HG02884 (cell line): ENCODE data around the gene ARHGEF40.

Experiments
- ATAC-seq: cut with Tn5 transposase; IDR thresholded peaks from one replicate; pipeline ENCODE4 v1.9.1; 2021; ENCODE audit warnings: mild to moderate bottlenecking, moderate library complexity; ENCODE audit not compliant: unreplicated experiment

Gene ARHGEF40

DNA sequence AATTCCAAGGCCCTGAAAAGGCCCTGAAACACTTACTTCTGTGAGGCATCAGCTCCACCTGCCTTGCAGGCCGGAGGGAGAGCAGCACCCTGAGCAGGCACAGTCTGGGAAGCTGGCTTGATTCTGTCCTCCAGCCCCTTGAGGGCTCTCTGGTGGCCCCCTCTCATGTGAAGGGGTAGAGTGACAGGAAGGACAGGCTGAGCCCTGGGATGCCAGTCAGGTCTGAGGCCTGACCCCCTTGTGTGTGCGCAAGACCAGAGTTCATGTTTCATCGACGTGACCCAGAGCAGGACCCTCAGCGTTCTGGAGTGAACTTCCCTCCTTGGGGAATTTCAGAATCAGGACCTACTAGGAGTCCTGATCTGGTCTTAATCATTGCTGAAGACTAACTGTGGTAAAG, 11.2 kb upstream of the ARHGEF40 start:
- no peak for ATAC-seq

DNA sequence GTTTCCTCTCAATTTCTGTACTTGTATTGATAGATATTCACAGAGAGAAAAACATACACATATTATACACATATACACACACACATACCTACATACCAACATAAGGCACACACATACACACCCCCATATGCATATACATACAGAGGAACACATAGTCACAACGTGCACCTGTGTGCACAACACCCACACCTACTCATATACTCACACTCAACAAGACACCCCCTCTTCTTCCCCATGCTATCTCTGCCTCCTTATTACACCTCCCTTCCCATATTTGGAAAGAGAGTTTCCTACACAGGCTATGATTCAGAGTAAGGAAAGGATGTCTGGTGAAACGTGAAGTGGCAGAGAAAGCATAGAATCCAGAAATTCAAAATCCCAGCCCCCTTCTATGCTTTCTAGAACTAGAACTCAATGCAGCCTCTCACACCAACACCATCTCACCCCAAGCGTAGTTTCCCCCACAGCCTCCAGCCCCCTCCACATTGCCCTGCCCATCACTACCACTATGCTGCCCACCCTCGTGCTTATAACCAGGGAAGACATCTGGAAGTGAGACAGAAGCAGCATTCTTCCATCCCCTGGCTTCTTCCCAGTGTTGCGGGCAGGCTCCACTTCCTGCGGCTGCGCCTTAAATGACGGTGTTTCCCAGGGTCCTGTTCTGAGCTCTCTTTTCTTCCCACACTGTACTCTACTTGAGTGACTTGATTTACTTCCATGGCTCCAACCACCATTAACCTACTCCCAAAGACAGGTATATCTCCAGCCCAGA, 10.1 kb upstream of the ARHGEF40 start:
- ATAC-seq = no peak

DNA sequence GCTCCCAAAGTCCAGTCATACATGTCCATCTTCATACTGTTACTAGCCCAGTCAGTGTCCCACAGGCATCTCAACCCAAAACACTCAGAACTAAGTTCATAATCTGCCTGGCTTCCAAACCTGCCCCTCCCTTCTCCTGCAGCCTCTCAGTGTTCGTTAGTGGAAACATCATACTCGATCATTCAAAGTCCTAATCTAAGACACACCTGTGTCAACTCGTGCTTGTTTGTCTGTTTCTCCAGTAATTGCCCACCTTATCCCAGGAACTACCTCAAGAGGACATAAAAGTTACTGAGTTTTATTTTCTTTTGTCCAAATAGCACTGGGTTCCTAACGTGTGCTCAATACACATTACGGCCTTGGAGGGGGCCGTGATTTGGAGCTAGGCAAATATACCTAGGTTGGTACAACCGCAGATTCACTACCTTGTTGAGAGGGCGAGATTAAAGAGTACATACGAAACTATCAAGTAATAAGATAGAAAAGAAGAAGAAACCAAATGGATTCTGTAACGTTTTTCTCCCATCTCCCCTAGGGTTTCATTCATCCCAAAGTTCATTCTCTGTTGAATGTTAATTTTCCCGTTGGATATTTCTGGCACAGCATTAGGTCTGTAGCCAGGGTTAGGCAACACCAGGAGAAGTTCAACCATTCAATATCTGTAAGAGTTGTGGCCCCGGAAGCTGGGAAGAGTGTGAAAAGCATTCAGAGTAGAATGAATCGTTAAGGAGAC, 9.3 kb upstream of the ARHGEF40 start:
- no peak for ATAC-seq

DNA sequence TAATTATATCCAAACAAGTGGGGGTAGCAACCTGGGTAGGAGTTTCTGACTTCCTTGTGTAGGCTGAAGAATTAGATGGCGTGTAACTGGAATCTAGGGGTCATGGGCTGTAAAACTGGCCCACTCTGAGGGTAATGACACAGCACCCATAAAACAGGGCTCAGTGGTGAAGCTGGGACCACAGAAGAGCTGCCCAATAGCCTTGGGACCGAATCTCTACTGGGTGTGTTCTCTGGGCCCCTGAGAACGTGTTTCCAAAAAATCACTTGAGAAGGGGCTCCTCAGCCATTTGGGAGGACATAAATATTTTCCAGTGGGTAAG, 8.8 kb upstream of the ARHGEF40 start:
- ATAC-seq = no peak

DNA sequence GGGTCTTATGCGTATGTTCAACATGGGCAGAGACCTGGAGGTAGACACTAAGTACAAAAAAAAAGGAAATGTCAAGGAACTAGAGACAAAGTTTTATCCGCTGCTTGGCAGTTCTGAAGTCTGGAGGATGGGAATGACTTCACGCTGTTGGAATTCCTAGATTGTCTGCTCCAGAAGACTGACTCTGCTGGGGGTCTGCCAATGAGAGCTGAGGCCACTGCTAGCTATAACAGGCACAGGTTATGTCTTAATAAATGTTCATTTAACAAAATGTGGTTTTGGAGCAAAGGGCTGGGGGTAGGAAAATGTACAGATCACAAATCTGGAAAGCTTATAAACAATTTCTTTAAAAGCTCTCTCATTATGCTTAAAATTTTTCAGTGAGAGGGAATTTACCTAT, 6.6 kb upstream of the ARHGEF40 start:
- no peak for ATAC-seq

DNA sequence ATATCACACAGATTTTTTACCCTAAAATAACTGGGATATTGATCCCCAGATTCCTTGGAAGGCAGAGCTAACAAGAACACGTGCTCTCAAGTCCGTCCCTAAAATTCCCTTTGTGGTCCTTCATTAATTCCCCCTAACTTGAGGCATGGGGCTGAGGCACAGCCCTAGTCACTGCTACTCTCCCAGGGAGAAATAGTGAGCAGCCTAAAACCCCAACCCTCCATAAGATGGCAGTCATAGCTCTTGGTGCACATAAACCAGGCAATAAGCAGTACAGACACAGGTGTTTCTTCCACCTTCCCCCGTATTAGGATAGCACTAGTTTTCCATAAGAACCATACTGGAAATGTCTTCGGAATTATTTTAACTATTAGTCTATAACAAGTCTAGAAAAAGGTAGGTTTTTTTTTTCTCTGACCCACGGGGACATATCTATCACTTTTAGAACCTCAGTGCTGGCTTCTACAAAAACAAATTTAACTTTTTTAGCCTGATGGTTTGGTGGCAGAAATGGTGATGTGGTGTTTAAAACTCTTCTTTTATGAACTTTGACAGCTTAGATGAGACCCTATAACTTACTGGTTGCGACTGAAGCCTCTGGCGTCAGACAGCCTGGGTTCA, 3.1 kb upstream of the ARHGEF40 start:
- ATAC-seq = no peak

DNA sequence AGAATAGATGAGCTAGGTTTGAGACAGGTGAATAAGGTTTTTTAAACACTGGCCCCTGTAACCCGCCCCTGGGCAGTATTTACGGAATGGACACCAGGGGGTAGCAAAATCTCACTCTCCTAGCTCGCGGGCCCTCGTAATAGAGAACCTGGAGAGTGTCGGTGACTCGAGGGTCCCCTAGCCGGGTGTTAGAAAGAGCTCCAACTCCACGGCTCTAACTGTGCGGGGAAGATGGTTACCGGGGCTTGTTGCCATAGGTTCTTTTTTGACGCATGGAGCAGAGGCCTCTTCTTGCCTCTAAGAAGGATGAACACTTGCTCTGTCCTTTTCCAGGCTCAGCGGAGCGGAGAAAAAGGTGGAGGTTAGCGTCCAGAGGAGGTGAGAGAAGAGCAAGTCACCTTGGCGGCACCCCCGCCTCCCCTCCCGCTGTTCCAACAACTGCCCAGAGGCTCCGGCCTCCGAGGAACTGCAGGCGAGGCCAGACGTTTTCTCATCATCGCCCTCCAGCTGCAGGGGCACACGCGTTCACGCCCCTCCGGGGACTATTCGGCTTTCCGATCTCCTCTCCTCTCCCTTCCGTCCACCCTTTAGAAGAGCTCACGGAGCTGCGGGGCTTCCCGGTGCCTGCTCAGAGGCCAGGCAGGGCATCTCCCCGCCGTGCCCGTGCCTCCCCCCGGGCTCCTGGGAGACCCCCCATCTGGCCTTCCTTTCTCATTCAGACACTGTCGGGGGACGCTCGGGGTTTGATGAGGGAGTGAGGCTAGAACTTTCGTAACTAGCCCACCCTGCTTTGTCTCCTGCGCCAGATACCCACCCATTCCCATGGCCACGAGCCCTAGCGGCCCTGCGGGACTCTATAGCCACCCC, 1.4 kb upstream of the ARHGEF40 start:
- ATAC-seq = no peak

DNA sequence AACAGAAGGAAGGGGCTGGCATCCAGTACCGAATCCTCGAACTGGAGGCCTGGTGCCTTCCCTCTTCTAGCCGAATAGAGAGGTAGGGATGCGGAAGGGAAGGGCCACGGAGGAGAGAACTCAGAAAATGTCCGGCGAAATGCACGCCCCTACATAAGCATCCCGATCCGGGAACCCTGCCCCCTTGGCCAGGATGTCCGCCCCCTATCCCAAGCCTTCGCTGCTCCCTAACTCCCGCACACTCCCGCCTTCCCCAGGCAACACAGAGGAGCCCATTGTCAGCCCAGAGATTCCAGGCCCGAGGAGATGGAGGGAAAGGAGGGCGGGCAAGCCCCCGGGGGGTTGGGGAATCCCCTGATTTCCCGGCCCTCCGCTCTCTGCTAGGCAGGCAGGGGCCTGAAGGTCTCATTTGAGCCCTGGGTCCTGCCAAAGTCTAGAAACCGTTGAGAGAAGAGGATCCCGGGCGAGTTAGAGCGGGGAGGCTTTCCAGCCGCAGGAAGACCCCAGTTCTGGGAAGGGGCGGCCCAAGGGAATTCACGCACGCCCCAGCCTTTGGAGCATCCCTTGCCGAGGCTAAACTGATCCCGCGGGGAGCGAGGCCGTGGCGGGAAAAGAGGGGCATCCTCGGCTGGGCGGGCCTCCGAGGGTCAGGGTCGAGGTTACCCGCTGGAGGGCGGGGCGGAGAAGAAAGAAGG, 569 bp upstream of the ARHGEF40 start:
- no peak for ATAC-seq

DNA sequence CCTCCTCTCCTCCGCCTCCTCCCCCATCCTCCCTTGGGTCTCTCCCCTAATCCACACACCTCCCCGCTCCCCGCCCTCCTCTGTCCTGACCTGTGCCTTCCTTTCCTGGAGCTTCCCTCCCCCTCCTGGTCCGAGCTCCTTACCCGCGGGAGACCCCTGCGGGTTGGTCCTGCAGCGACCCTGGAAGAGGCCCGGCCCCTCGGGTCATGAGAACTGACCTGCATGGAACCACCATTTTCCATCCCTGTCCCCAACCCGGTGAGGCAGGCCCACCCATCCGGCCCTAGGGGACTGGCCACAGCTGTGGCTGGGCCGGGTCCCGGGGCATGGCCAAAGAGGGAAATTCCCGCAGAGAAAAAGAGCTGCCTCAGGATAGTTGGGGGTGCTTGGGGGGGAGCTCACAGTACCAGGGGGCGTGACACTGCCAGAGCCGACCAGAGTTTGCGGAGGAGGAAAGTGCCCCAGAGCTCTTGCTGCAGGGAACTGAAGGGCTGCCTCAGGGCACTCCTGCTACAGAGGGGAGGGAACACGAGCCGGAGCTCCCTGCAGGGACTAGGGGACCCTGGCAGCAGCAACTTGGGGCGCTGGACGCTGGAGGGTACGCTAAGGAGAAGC, 613 bp downstream of the ARHGEF40 start:
- ATAC-seq = no peak

DNA sequence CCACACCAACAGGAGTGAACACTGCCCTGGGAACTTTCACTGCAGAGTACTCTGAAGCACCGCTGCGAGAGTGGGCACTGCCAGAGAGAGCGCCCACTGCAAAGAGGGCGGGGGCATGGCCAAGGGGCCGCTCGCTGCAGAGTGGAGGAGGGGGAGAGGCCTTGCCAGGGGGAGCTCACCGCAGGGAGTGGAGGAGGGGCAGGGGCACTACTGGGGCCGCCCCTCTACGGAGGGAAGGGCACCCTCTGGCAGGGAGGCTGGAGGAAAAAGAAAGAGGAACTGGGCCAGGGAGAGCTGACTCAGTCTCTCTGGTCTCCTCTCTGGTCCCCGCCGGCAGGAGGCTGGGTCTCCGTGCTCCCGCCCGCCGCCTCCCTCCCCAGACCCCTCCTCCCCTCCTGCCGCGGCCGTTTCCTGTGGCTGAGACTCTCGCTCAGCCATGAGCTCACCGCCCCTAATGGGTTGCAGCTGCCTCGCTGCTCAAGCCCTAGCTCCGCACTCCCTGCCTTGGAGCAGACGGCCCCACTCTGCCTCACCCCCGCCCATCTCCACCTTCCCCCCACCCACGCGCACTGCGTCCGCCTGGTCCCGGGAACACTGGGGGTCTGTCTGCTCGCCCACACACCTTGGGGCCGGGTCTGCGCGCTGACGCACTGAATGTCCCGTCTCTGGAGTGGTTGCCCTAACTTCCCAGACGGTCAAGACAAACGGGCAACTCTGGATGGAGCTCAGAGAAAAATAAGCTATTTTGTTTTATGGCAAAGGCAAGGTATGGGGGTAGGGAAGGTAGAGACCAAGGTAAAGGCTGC, 1.3 kb downstream of the ARHGEF40 start:
- peak; percentile 58 for ATAC-seq

DNA sequence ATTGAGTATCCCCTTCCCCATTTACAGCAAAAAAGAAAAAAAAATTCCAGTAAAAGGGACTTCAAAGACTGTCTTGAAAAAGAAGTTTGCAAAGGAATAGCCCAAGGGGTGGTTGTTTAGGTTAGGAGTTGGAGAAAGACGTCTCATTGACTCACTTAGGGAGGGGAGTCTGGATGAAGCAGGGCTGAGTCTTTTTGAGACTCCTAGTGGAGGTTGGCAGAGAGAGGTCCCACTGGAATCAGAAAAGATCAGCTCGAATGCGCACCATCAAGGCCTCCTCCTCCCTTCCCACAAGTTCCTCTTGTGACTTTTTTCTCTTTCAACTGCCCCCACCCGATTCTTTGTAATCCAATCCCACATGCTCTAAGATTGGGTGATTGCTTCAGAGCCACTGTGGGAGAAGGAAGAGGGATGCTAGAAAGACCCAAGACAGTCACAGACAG, 1.9 kb downstream of the ARHGEF40 start:
- no peak for ATAC-seq

DNA sequence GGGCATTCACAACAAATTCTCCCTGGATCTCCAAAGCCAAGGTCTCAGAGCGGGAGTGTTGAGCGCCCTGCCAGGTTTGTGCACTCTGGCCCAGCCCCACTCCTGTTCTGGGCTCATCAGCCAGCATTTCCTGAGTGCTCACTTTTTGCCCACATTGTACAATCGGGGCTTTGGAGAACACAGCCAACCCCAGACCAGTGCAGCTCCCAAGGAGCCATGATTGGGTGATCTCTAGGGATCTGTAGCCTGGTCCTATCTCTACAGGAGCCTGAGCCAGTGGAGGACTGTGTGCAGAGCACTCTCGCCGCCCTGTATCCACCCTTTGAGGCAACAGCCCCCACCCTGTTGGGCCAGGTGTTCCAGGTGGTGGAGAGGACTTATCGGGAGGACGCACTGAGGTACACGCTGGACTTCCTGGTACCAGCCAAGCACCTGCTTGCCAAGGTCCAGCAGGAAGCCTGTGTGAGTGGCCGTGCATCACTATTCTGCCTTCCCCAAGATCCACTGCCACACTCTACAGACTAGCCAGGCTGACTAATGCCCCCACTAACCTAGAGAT, 2.8 kb downstream of the ARHGEF40 start:
- ATAC-seq = no peak

DNA sequence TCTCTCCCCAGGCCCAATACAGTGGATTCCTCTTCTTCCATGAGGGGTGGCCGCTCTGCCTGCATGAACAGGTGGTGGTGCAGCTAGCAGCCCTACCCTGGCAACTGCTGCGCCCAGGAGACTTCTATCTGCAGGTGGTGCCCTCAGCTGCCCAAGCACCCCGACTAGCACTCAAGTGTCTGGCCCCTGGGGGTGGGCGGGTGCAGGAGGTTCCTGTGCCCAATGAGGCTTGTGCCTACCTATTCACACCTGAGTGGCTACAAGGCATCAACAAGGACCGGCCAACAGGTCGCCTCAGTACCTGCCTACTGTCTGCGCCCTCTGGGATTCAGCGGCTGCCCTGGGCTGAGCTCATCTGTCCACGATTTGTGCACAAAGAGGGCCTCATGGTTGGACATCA, 3.8 kb downstream of the ARHGEF40 start:
- no peak for ATAC-seq

DNA sequence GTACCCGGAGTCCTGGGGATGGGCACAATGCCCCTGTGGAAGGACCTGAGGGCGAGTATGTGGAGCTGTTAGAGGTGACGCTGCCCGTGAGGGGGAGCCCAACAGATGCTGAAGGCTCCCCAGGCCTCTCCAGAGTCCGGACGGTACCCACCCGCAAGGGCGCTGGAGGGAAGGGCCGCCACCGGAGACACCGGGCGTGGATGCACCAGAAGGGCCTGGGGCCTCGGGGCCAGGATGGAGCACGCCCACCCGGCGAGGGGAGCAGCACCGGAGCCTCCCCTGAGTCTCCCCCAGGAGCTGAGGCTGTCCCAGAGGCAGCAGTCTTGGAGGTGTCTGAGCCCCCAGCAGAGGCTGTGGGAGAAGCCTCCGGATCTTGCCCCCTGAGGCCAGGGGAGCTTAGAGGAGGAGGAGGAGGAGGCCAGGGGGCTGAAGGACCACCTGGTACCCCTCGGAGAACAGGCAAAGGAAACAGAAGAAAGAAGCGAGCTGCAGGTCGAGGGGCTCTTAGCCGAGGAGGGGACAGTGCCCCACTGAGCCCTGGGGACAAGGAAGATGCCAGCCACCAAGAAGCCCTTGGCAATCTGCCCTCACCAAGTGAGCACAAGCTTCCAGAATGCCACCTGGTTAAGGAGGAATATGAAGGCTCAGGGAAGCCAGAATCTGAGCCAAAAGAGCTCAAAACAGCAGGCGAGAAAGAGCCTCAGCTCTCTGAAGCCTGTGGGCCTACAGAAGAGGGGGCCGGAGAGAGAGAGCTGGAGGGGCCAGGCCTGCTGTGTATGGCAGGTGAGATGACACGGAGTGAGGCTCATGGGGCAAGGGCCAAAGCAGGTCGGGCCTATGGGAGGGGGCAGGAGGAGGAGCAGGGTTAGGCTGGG, 4.5 kb downstream of the ARHGEF40 start:
- ATAC-seq = no peak

DNA sequence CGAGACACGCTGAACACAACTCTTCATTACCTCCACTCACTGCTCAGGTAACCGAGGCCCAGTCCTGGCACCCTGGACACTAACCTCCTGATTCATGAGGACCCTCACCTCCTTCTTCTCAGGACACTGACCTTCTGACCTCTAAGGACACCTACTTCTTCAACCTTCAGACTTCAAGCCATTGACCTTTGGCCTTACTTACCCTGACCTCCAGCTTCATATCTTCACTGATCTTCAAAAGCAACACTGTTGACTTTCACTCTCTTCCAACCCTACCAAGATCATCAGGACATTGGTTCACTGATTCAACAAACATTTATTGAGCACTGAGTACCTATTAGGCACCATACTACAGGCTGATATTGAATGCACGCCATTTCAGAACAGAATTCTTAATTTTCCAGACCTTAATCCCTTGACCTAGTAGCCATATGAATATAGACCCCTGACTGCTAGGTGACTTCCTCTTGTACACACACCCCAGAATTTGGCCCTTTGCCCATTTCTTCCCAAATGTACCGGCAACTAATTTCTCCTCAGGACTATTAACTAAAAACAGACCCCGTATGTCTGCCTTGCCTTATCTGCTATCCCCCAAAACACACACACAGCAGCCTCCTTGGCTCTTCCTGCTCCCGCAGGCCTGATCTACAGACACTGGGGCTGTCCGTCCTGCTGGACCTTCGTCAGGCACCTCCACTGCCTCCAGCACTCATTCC, 5.8 kb downstream of the ARHGEF40 start:
- ATAC-seq = no peak

DNA sequence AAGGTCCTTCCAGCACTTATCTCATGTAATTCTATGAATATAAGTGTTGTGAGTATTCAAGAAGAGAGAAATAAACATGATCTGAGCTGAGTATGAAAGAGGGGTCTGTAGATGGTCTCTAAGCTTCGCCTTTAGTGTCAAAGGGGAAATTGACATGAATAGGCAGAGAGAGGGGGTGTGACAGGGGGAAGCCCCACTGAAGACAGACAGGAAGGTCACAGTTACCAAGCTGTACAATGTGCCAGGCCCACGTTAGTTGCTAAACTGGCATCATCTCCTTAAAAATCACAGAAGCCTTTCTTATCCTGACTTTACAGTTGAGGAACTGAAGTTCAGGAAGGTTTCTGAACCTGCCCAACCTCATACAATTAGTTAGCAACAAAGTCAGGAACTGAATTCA, 7.6 kb downstream of the ARHGEF40 start:
- ATAC-seq = no peak

DNA sequence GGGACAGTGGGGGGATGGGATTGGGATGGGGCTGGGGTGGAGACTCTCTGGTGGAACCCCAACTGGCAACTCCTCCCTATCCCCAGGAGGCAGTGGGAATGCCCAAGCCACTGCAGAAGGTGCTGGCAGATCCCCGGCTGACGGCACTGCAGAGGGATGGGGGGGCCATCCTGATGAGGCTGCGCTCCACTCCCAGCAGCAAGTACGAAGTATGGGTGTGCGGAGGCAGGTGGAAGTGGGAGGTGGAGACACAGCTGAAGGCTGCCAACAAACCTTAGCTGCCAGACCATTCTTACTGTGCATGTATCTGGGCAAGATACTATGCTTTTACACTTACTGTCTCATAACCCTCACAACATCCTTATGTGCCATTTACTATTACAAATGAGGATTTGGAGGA, 8.2 kb downstream of the ARHGEF40 start:
- ATAC-seq = no peak
